Measurements from ENCODE around the gene PDPR.
"Not testable (repeated sequence)": the region's sequence is repeated elsewhere in the genome, so short reads cannot be mapped to it uniquely, and the experiment has no call there.

DNA sequence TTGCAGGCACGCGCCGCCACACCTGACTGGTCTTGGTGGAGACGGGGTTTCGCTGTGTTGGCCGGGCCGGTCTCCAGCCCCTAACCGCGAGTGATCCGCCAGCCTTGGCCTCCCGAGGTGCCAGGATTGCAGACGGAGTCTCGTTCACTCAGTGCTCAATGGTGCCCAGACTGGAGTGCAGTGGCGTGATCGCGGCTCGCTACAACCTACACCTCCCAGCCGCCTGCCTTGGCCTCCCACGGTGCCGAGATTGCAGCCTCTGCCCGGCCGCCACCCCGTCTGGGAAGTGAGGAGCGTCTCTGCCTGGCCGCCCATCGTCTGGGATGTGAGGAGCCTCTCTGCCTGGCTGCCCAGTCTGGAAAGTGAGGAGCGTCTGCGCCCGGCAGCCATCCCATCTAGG lies 89.9 kb downstream of the PDPR start:
- TF ChIP-seq, protein P1, sequence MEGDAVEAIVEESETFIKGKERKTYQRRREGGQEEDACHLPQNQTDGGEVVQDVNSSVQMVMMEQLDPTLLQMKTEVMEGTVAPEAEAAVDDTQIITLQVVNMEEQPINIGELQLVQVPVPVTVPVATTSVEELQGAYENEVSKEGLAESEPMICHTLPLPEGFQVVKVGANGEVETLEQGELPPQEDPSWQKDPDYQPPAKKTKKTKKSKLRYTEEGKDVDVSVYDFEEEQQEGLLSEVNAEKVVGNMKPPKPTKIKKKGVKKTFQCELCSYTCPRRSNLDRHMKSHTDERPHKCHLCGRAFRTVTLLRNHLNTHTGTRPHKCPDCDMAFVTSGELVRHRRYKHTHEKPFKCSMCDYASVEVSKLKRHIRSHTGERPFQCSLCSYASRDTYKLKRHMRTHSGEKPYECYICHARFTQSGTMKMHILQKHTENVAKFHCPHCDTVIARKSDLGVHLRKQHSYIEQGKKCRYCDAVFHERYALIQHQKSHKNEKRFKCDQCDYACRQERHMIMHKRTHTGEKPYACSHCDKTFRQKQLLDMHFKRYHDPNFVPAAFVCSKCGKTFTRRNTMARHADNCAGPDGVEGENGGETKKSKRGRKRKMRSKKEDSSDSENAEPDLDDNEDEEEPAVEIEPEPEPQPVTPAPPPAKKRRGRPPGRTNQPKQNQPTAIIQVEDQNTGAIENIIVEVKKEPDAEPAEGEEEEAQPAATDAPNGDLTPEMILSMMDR (conservative IDR thresholded peaks at IDR 0.05; ENCODE audit: low read length): not testable (repeated sequence)
- TF ChIP-seq EZH2phosphoT487 (IDR thresholded peaks at IDR 0.05; ENCODE audit: borderline replicate concordance, low read depth, low read length): not testable (repeated sequence)
